ENCODE measurements around the gene APOL3. TPM values are rescaled to one million over a fixed set of nuclear protein-coding genes. Genes with fewer than 3 reads are reported as not detected.
A peak's percentile ranks its signal among the peaks of the same experiment; 100 is the strongest.

Gene APOL3
- polyA plus RNA-seq, 1 experiment, result 4.2 TPM

GRCh38 chr22:36180038-36180880, 19.7 kb upstream of the APOL3 start:
- Histone ChIP-seq H3K27ac (ENCODE audit: low read depth, low read length) (no peak overlapping the region), H3K27me3 (ENCODE audit: control insufficient read depth, insufficient read depth, low read length) (peaks cover 23% of the 10 kb centered on the region), H3K9me3 (ENCODE audit: control insufficient read depth, insufficient read depth, low read length) (no peaks in the 10 kb centered on the region), H3K4me3 (ENCODE audit: low read depth, low read length) (no peak overlapping the region)
- no peak for DNase-seq (ENCODE audit: low read depth, low spot score)
- CTCF ChIA-PET, result interaction anchor here (0.6 to 5.2 kb wide), 18 partner anchors 8 to 342 kb away, joined by 3 to 74 read pairs (median 4); partner anchors contain the start of gene APOL3
- TF ChIP-seq CTCF (IDR thresholded peaks at IDR 0.05; ENCODE audit: low read depth, low read length), result peak; percentile 87
- POLR2A ChIA-PET, result no interaction called here

GRCh38 chr22:36177160-36177559, 16.6 kb upstream of the APOL3 start:
- Histone ChIP-seq H3K4me3 (ENCODE audit: low read depth, low read length) (no peak overlapping the region), H3K27me3 (ENCODE audit: control insufficient read depth, insufficient read depth, low read length) (peaks cover 9% of the 10 kb centered on the region), H3K27ac (ENCODE audit: low read depth, low read length) (no peak overlapping the region), H3K9me3 (ENCODE audit: control insufficient read depth, insufficient read depth, low read length) (no peaks in the 10 kb centered on the region)
- ChIA-PET POLR2A (no interaction called here), CTCF (interaction anchor here (1.1 to 5.2 kb wide), 3 partner anchors 24 to 112 kb away, joined by 4 to 74 read pairs (median 7); no protein-coding TSS in a partner anchor)
- DNase-seq (ENCODE audit: low read depth, low spot score), result no peak
- no peak for TF ChIP-seq CTCF (IDR thresholded peaks at IDR 0.05; ENCODE audit: low read depth, low read length)

- Histone ChIP-seq H3K9me3 (ENCODE audit: control insufficient read depth, insufficient read depth, low read length) (no peaks in the 10 kb centered on the region), H3K4me3 (ENCODE audit: low read depth, low read length) (no peak overlapping the region), H3K27ac (ENCODE audit: low read depth, low read length) (no peak overlapping the region), H3K27me3 (ENCODE audit: control insufficient read depth, insufficient read depth, low read length) (peaks cover 7% of the 10 kb centered on the region)
- POLR2A ChIA-PET, result no interaction called here
- no peak for TF ChIP-seq CTCF (IDR thresholded peaks at IDR 0.05; ENCODE audit: low read depth, low read length)
- CTCF ChIA-PET, result interaction anchor here (1.0 kb wide), 1 partner anchor 15 kb away, joined by 3 read pairs; the partner anchor contains the start of gene APOL3
- DNase-seq (ENCODE audit: low read depth, low spot score), result no peak
Observed at GRCh38 chr22:36175892-36176291, 15.3 kb upstream of the APOL3 start.

- ChIA-PET CTCF (interaction anchor here (0.6 to 1.9 kb wide), 3 partner anchors 9 to 535 kb away, joined by 3 to 11 read pairs (median 3); partner anchors contain the start of gene APOL2), POLR2A (no interaction called here)
- Histone ChIP-seq H3K27ac (ENCODE audit: low read depth, low read length) (no peak overlapping the region), H3K9me3 (ENCODE audit: control insufficient read depth, insufficient read depth, low read length) (no peaks in the 10 kb centered on the region), H3K4me3 (ENCODE audit: low read depth, low read length) (no peak overlapping the region), H3K27me3 (ENCODE audit: control insufficient read depth, insufficient read depth, low read length) (peaks cover 20% of the 10 kb centered on the region)
- no peak for DNase-seq (ENCODE audit: low read depth, low spot score)
- no peak for TF ChIP-seq CTCF (IDR thresholded peaks at IDR 0.05; ENCODE audit: low read depth, low read length)
Observed at GRCh38 chr22:36171941-36172340, 11.4 kb upstream of the APOL3 start.

GRCh38 chr22:36166518-36167220, 6.1 kb upstream of the APOL3 start:
- Histone ChIP-seq H3K27me3 (ENCODE audit: control insufficient read depth, insufficient read depth, low read length) (peaks cover 36% of the 10 kb centered on the region), H3K27ac (ENCODE audit: low read depth, low read length) (no peak overlapping the region), H3K9me3 (ENCODE audit: control insufficient read depth, insufficient read depth, low read length) (no peaks in the 10 kb centered on the region), H3K4me3 (ENCODE audit: low read depth, low read length) (no peak overlapping the region)
- CTCF ChIA-PET, result no interaction called here
- POLR2A ChIA-PET, result no interaction called here
- no peak for DNase-seq (ENCODE audit: low read depth, low spot score)
- no peak for TF ChIP-seq CTCF (IDR thresholded peaks at IDR 0.05; ENCODE audit: low read depth, low read length)
